ENCODE measurements around the gene WDR7.

GRCh38 chr18:57060814-57061213 is 409.7 kb downstream of the WDR7 start:
- no peak for TF ChIP-seq E2F8 (IDR thresholded peaks at IDR 0.05; ENCODE audit: low read depth, partially characterized antibody)
- no peak for TF ChIP-seq CTCF (IDR thresholded peaks at IDR 0.05 in 2 of 3, conservative IDR thresholded peaks at IDR 0.05 in 1 of 3; ENCODE audit: control insufficient read depth in 2 of 3, extremely low read depth in 1 of 3, insufficient read depth in 1 of 3, low read depth in 3 of 3, low read length in 3 of 3)
